ENCODE data around the gene SORCS2.

GRCh38 chr4:7767966-7768365, 575.6 kb downstream of the SORCS2 start:
- TF ChIP-seq YY1 (IDR thresholded peaks at IDR 0.05; ENCODE audit: insufficient read depth, insufficient read length): no peak
- no peak for TF ChIP-seq SUZ12 (IDR thresholded peaks at IDR 0.05; ENCODE audit: extremely low read depth, insufficient read depth, insufficient read length)
